T-helper 1 cell treated with Interleukin-12 subunit alpha and Interleukin-12 subunit beta and Interleukin-4 antibody, amounts not matched to agents 30 ng/mL and 1 ng/mL, for 36 hours (primary cell): Measurements from ENCODE around the gene TANC1. TPM values are rescaled to one million over a fixed set of nuclear protein-coding genes. Genes with fewer than 3 reads are reported as not detected.
"Not testable (repeated sequence)": the region's sequence is repeated elsewhere in the genome, so short reads cannot be mapped to it uniquely, and the experiment has no call there.

ENCODE experiments used
- intact Hi-C: fragments of 100-400 bp; cut with micrococcal nuclease; formaldehyde crosslinking; loops from one replicate; pipeline ENCODE4 v1.15.1; 2024
- total RNA-seq: library from RNA; stranded (reverse); gene quantifications from 2 replicates; pipeline ENCODE4 v1.2.3, GENCODE V29; 2022

The TANC1 gene
- total RNA-seq, 1 donor from 2014 or later: 0.64 TPM

DNA sequence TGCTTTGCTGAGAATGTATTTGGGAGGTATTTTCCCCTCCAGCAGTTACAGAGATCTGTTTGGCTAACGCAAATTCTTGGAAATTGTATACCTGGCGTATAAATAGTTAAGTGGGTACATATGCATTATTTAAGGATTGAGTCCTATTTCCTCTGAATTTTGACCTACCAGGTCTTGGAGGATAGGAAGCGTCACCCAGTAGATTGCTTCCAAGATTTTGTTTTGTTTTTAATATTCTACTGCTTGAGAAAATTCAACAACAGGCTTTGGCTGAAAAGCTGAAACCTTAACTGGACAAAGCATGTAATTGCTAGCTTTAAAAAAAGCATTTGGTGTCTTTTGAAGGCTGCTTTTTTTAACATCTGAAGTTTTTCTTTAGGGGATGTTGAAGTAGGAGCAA, 168.0 kb downstream of the TANC1 start:
- intact Hi-C loops: loop anchor here (10.0 kb wide), 1 partner anchor 668 kb away; no protein-coding TSS in a partner anchor

DNA sequence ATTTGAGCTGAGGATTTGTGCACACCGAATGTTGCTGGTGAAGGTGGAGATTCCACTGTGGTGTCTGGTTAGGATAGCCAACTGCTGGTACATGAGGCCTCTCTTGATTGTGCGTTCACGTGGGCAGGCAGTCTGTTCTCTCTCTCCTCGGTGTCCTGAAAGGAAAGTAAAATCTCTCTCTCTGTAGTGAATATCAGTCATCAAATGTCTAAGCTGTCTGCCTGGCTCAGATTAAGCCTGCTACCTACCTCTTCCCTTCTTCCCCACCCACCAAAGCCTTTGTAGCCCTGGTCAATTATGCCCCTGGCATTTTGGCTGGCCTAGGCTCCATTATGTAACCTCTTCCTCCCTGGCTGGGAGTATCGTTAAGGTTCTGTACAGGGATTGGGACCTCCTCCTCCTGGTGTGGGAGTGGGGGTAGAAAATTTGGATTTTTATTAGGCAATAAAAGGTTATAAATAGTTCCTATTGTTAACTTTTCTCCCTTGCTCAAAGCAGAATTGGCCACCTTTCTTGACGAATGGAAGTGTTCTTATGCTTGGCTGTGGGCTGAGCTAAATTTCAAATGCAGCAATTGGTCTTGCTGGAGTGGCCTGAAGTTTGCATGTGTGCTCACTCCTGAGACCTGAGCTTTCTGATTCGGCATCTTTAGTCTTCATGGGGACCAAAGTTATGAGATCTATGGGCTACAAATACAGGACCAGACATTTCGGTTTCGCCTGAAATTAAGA, 169.2 kb downstream of the TANC1 start:
- intact Hi-C loops: loop anchor here (10.0 kb wide), 1 partner anchor 667 kb away; no protein-coding TSS in a partner anchor

GRCh38 chr2:159138642-159139182, 170.3 kb downstream of the TANC1 start:
- intact Hi-C loops: loop anchor here (10.0 kb wide), 1 partner anchor 666 kb away; no protein-coding TSS in a partner anchor

- intact Hi-C loops: loop anchor here (10.0 kb wide), 1 partner anchor 665 kb away; no protein-coding TSS in a partner anchor
Measured at GRCh38 chr2:159139216-159139933, 170.9 kb downstream of the TANC1 start.

- intact Hi-C loops: no loop called here
Measured at GRCh38 chr2:159140070-159140769, 171.8 kb downstream of the TANC1 start.

DNA sequence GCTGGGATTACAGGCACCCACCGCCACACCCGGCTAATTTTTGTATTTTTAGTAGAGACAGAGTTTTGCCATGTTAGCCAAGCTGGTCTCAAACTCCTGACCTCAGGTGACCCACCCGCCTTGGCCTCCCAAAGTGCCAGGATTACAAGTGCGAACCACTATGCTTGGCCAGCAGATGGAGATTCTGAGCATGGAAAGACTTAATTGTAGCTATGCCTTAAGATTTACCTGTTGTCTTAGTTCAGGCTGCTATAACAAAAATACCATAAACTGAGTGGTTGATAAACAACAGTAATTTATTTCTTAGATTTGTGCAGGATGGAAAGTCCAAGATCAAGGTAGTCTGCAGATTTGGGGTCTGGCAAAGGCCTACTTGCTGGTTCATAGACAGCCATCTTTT, 172.4 kb downstream of the TANC1 start:
- intact Hi-C loops: not testable (repeated sequence)

DNA sequence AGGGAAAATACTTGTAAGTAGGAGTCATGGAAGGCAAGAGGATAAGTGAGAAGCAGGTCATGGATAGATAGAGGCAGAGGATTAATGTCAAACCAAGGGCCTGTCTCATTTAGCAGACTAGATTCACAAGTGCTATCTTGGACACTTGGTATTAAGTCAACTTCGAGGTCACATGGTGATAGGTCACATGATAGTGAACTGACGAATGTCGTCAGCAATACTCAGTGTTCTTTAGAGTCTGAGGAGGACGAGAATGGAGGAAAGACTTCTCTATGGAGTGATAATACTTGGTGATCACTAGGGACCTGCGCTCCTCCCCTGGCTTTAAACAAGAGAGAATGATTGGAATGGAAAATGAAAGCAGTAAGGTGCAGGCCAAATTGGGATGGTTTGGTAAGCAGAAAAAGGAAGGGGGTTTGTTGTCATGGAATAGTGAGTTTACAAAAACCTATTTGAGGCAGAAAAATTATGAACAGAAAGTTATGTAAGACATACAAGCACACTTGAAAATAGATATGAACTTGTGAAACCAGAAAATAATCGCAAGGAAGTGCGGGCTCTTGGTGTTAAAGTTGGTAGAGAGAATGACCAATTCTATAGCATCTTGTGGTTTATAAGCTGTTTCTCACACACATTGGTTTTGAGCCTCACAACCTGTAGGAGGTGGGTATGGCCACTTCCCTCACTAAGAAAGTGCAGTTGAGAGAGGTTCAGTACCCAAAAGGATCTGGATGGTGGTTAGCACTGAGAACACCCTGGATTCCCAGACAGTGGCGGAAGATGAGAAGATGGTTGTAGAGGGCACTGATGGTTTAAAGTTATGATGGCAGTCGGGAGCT, 176.6 kb downstream of the TANC1 start:
- intact Hi-C loops: no loop called here

GRCh38 chr2:159145745-159146354, 177.4 kb downstream of the TANC1 start:
- intact Hi-C loops: no loop called here

GRCh38 chr2:159146996-159147666, 178.7 kb downstream of the TANC1 start:
- intact Hi-C loops: no loop called here

DNA sequence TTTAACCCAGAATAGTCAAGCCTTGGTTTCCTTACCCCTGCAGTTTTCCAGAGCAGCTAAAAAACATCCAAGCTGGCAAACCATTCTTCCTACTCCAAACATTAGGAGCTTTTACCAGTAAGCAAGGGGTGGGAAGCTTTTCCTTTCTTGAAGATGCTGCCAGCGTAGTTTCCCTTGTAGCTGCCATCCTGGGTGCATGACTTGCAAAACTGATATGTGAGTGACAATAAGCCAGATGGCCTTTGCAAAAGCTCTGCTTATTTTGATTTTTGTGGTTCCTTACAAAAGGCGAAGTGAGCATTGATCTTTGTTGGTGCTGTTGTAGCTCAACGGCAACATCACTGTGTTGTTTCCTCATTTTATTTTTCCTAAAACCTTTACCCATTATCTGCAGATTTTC, 179.2 kb downstream of the TANC1 start:
- intact Hi-C loops: no loop called here

DNA sequence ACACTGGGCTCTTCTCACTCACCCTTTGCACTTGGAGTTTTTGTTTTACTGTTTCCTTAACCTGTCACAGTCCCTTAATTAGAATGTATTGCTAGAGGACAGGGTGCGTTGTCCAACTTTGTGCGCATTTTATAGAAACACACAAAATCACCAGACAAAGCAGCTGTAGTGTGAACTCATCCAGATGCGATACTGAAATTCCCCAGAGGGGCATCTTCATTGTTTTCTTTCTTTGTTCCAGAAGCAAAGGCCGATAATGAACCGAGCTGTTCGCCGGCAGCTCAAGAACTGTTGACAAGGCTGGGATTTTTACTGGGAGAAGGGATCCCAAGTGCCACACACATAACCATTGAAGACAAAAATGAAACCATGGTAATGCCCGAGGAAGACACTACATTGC, 180.5 kb downstream of the TANC1 start:
- intact Hi-C loops: no loop called here

- intact Hi-C loops: no loop called here
Measured at GRCh38 chr2:159149747-159150146, 181.3 kb downstream of the TANC1 start.

DNA sequence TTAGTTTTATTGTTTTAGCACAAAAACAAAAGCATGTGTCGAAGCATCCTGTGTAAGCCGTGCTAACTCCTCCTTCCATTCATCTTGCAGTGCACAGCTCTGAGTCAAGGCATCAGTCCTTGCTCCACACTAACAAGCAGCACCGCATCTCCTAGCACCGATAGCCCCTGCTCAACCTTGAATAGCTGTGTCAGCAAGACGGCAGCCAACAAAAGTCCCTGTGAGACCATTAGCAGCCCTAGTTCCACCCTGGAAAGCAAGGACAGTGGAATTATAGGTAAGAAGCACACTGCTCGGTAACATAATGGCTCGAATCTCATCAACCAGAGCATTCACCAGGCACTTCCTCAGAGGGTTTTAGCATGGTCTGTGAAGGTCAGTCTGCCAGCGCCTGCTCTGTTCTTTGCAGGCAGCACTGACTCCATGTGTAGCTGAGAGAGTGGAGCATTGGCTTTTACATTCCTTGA, 181.9 kb downstream of the TANC1 start:
- intact Hi-C loops: no loop called here

GRCh38 chr2:159151198-159152127, 183.0 kb downstream of the TANC1 start:
- intact Hi-C loops: no loop called here

DNA sequence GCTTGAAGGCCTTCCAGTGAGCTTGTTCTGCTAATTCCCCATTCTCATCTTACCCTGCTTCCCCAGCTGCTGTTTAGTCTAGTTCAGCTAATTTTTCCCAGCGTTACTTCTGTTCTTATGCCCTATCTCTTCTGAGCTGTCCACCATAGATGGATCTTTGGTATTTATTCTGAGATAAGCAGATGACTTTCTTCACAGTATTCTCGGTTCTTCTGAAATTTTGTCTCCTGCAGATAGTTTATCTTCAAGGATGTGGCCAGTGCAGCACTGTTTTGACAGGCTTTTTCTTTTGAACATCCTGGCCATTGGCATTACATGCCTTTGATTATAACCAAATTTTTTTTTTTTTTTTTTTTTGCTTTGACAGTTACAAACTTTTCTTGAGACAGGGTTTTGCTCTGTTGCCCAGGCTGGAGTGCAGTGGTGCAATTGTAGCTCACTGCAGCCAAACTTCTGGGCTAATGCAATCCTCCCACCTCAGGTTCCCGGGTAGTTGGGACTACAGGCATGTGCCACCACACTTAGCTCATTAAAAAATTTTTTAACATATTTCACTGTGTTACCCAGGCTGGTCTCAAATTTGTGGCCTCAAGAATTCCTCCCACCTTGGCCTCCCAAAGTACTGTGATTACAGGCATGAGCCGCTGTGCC, 183.8 kb downstream of the TANC1 start:
- intact Hi-C loops: no loop called here

- intact Hi-C loops: no loop called here
Measured at GRCh38 chr2:159153063-159153462, 184.6 kb downstream of the TANC1 start.

- intact Hi-C loops: no loop called here
Measured at GRCh38 chr2:159153463-159153862, 185.0 kb downstream of the TANC1 start.

GRCh38 chr2:159153951-159154350, 185.5 kb downstream of the TANC1 start:
- intact Hi-C loops: no loop called here
